OCI-LY3 (cell line): ENCODE results near the gene ADD3.

Source experiments
- H2AFZ ChIP-seq: fragments of 200-600, 300-600 bp; shearing (Covaris generic); 2 replicates; pipeline ENCODE4 v1.6.0; 2014; ENCODE audit warnings: antibody characterized with exemption, low read depth, low read length
- H3K27ac ChIP-seq: fragments of 200-600, 300-600 bp; sonication (generic); 2 replicates; pipeline ENCODE4 v1.5.1; 2014; ENCODE audit warnings: mild to moderate bottlenecking, low read length, moderate library complexity, mixed read lengths
- H3K27me3 ChIP-seq: fragments of 200-600, 300-600 bp; sonication (generic); 2 replicates; pipeline ENCODE4 v1.6.1; 2014; ENCODE audit warnings: low read depth, low read length, mixed read lengths
- H3K36me3 ChIP-seq: fragments of 200-600, 300-600 bp; sonication (generic); replicated peaks from 2 replicates; pipeline ENCODE3; 2014; ENCODE audit warnings: low read depth, low read length, mixed read lengths
- H3K4me1 ChIP-seq: fragments of 300-600, 200-600 bp; sonication (generic); 2 replicates; pipeline ENCODE4 v1.6.1; 2014; ENCODE audit warnings: low read length, mixed read lengths
- H3K4me2 ChIP-seq: fragments of 200-600, 300-600 bp; sonication (generic); 2 replicates; pipeline ENCODE4 v1.6.1; 2014; ENCODE audit warnings: low read length, mixed read lengths
- H3K4me3 ChIP-seq: fragments of 300-600, 200-600 bp; sonication (generic); 2 replicates; pipeline ENCODE4 v1.5.1; 2014; ENCODE audit warnings: antibody characterized with exemption, mild to moderate bottlenecking, low read length, moderate library complexity
- H3K79me2 ChIP-seq: fragments of 300-600, 200-600 bp; shearing (Covaris generic); 2 replicates; pipeline ENCODE4 v1.6.1; 2014; ENCODE audit warnings: mild to moderate bottlenecking, low read length, mixed read lengths
- H3K9ac ChIP-seq: fragments of 300-600, 200-600 bp; shearing (Covaris generic); 2 replicates; pipeline ENCODE4 v1.6.0; 2014; ENCODE audit warnings: mild to moderate bottlenecking, low read length, moderate library complexity
- H3K9me3 ChIP-seq: fragments of 200-600, 300-600 bp; shearing (Covaris generic); 2 replicates; pipeline ENCODE4 v1.6.1; 2014; ENCODE audit warnings: low read length, mixed read lengths; ENCODE audit not compliant: insufficient read depth
- H4K20me1 ChIP-seq: fragments of 200-600, 300-600 bp; sonication (generic); 2 replicates; pipeline ENCODE4 v1.6.1; 2016; ENCODE audit warnings: low read length, mixed read lengths; ENCODE audit not compliant: insufficient read depth
- EZH2phosphoT487 ChIP-seq: fragments of 200-600 bp; shearing (Covaris generic); IDR thresholded peaks from 2 replicates; pipeline ENCODE4 v1.6.1; 2018; ENCODE audit warnings: antibody characterized with exemption, mixed run types, low read depth
- TF ChIP-seq, protein P1 (sequence below): fragments of 200-600, 300-600 bp; sonication (generic); IDR thresholded peaks from 2 replicates; pipeline ENCODE4 v1.5.1; 2014; ENCODE audit warnings: antibody characterized with exemption, low read length, low read depth

Gene ADD3

DNA sequence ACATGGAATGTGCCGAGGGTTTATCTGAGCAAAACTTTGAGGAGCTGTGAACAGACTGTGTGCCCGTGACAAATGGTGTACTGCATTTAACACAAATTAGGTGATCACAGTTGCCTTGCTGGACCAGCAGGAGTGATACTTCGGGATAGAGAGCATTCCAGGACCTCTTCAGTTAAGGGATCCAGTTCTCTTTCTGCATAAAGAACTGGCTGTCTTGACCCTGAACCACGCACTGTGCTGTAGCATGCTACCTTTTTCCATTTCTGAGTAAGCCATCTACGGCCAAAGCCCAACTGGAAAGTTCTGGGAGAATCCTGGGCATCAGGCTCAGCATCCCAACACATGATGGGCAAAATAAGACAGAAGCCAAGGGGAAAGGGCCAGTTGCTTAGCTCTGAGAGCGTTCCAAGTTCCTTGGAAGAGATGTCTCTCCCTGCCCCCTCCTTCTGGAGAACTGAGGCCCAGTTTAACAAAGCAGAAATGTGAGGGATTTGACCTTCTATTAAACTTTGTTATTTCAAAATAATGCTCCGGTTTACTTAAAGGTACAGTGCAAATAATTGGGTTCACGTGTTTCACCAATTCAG is 37.9 kb upstream of the ADD3 start:
- no peak overlapping the region for H3K4me2 ChIP-seq
- no peaks in the 10 kb centered on the region for H4K20me1 ChIP-seq
- H3K36me3 ChIP-seq = no peaks in the 10 kb centered on the region
- H3K4me3 ChIP-seq = no peak overlapping the region
- H3K27me3 ChIP-seq = peaks cover 27% of the 10 kb centered on the region
- H3K9me3 ChIP-seq = no peaks in the 10 kb centered on the region
- no peaks in the 10 kb centered on the region for H3K79me2 ChIP-seq
- TF ChIP-seq EZH2phosphoT487 = no peak
- TF ChIP-seq, protein P1, sequence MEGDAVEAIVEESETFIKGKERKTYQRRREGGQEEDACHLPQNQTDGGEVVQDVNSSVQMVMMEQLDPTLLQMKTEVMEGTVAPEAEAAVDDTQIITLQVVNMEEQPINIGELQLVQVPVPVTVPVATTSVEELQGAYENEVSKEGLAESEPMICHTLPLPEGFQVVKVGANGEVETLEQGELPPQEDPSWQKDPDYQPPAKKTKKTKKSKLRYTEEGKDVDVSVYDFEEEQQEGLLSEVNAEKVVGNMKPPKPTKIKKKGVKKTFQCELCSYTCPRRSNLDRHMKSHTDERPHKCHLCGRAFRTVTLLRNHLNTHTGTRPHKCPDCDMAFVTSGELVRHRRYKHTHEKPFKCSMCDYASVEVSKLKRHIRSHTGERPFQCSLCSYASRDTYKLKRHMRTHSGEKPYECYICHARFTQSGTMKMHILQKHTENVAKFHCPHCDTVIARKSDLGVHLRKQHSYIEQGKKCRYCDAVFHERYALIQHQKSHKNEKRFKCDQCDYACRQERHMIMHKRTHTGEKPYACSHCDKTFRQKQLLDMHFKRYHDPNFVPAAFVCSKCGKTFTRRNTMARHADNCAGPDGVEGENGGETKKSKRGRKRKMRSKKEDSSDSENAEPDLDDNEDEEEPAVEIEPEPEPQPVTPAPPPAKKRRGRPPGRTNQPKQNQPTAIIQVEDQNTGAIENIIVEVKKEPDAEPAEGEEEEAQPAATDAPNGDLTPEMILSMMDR = no peak
- H3K4me1 ChIP-seq = no peaks in the 10 kb centered on the region
- no peak overlapping the region for H3K9ac ChIP-seq
- H3K27ac ChIP-seq = no peak overlapping the region
- H2AFZ ChIP-seq = no peak overlapping the region

DNA sequence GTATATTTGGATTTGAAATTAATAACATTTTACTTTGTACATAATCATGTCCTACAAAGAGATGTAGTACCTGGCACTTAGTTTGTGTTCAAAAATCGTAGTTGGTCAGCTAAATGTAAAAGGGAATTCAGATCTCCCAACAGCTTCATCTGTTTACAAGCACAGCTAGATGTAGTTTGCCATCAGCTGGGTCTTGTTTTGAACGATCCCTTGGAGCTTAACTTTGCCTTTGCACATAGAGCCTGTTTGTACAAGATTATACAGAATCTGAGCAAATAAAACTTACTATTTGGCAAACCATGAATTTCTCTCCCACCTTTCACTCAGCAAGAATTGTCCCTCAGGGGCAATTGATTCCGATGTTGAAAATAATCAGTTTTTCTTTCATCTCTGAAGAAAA is 36.1 kb upstream of the ADD3 start:
- Histone ChIP-seq H3K79me2 (no peaks in the 10 kb centered on the region), H3K4me2 (no peak overlapping the region), H3K36me3 (no peaks in the 10 kb centered on the region)

DNA sequence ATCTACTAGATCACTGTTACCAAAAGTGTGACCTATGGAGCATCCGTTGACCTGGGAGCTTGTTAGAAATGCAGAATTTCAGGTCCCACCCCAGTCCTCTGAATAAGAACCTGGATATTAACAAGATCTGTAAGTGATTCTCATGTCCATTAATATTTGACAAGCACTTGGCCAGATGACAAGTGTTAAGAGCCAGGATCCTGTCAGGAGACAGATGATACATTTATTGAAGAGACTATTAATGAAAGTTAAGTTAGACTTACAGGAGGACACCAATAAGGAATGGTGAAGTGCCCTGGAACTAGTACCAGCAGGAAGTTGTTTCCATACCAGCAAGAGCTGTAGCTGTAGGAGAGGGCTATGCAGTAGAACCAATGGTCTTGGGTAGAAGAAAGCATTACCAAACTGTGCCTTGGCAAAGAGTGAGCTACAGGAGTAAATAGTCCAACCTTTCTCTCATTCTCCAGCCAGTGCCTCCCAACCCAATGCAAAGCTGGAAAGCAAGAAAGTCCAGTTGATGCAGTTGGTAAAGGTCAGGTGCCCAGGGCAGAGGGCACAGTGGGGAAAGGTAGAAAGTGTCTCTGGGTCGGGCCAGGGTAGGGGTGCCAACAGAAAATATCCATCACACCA is 35.3 kb upstream of the ADD3 start:
- TF ChIP-seq, protein P1 = no peak
- no peaks in the 10 kb centered on the region for H3K9me3 ChIP-seq
- H2AFZ ChIP-seq = no peak overlapping the region
- peaks cover 21% of the 10 kb centered on the region for H3K27me3 ChIP-seq
- H3K79me2 ChIP-seq = no peaks in the 10 kb centered on the region
- no peak overlapping the region for H3K4me2 ChIP-seq
- no peaks in the 10 kb centered on the region for H3K36me3 ChIP-seq
- no peak overlapping the region for H3K9ac ChIP-seq
- no peak overlapping the region for H3K4me3 ChIP-seq
- H3K27ac ChIP-seq = no peak overlapping the region
- H3K4me1 ChIP-seq = peaks cover 11% of the 10 kb centered on the region
- no peaks in the 10 kb centered on the region for H4K20me1 ChIP-seq

More for the DNA sequence above, 36.1 kb upstream of the ADD3 start:
- Histone ChIP-seq H2AFZ (no peak overlapping the region), H3K4me3 (no peak overlapping the region), H3K9ac (no peak overlapping the region), H3K27ac (no peak overlapping the region), H4K20me1 (no peaks in the 10 kb centered on the region), H3K4me1 (peaks cover 5% of the 10 kb centered on the region), H3K9me3 (no peaks in the 10 kb centered on the region), H3K27me3 (peaks cover 24% of the 10 kb centered on the region)
- TF ChIP-seq, protein P1 = no peak
- no peak for TF ChIP-seq EZH2phosphoT487

DNA sequence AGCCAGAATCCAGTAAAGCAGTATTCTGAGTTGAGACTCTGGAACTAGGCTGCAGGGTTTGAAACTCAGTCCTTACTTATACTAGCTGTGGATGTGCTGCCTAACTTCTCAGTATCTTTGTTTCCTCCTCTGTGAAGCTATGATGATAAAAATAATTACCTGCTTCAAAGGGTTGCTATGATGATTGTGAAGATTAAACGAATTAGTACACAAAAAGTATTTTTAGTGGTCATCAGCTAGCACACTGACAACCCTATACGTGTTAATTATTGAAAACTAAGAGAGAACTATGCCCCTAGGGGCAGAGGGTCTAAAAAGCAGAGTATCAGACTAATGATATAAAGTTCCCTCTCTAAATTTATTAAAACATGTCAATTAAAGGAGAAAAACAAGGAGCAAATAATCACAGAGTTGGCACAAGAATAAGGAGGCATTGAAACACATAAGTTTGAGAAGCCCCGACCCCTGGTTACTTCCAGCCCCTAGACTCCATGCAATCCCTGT is 34.4 kb upstream of the ADD3 start:
- TF ChIP-seq, protein P1 = no peak
- TF ChIP-seq EZH2phosphoT487 = no peak
- Histone ChIP-seq H3K79me2 (no peaks in the 10 kb centered on the region), H3K4me3 (no peak overlapping the region), H3K27me3 (peaks cover 21% of the 10 kb centered on the region), H4K20me1 (no peaks in the 10 kb centered on the region), H3K36me3 (no peaks in the 10 kb centered on the region), H3K4me1 (peaks cover 11% of the 10 kb centered on the region), H3K9ac (no peak overlapping the region), H2AFZ (no peak overlapping the region), H3K9me3 (no peaks in the 10 kb centered on the region), H3K27ac (no peak overlapping the region), H3K4me2 (no peak overlapping the region)
